Astrocyte of the cerebellum (primary cell): ENCODE results near the gene GTF2F2.

ENCODE experiments used
- DNase-seq: peaks from one replicate; pipeline ENCODE4 v3.0.0-alpha.2; 2011; ENCODE audit warnings: low read depth
- H3K4me3 ChIP-seq: 2 replicates; pipeline ENCODE4 v1.5.1; 2011; ENCODE audit warnings: mild to moderate bottlenecking, low read depth, low read length, moderate library complexity
- in situ Hi-C: cut with HindIII; loops from 2 replicates; pipeline ENCODE4 v1.10.0; 2017; ENCODE audit warnings: low sequenced_read_pairs
- TF ChIP-seq, protein P1 (sequence below): IDR thresholded peaks from 2 replicates; pipeline ENCODE4 v1.5.1; 2012; ENCODE audit warnings: low read length, low read depth, moderate library complexity, mild to moderate bottlenecking; ENCODE audit errors: missing control alignments

GTF2F2 gene

DNA sequence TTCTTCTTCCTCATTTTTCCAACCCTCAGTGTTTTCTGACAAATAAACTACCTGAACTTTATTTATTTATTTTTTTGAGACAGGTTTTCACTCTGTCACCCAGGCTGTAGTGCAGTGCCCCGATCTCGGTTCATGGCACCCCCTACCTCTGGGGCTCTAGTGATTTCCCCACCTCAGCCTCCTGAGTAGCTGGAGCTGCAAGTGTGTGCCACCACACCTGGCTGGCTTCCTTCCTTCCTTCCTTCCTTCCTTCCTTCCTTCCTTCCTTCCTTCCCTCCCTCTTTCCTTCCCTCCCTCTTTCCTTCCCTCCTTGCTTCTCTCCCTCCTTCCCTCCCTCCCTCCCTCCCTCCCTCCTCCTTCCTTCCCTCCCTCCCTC, 48.2 kb downstream of the GTF2F2 start:
- in situ Hi-C loops, result no loop called here
- TF ChIP-seq, protein P1, sequence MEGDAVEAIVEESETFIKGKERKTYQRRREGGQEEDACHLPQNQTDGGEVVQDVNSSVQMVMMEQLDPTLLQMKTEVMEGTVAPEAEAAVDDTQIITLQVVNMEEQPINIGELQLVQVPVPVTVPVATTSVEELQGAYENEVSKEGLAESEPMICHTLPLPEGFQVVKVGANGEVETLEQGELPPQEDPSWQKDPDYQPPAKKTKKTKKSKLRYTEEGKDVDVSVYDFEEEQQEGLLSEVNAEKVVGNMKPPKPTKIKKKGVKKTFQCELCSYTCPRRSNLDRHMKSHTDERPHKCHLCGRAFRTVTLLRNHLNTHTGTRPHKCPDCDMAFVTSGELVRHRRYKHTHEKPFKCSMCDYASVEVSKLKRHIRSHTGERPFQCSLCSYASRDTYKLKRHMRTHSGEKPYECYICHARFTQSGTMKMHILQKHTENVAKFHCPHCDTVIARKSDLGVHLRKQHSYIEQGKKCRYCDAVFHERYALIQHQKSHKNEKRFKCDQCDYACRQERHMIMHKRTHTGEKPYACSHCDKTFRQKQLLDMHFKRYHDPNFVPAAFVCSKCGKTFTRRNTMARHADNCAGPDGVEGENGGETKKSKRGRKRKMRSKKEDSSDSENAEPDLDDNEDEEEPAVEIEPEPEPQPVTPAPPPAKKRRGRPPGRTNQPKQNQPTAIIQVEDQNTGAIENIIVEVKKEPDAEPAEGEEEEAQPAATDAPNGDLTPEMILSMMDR, result no peak
- H3K4me3 ChIP-seq, result no peak overlapping the region
- DNase-seq, result no peak

DNA sequence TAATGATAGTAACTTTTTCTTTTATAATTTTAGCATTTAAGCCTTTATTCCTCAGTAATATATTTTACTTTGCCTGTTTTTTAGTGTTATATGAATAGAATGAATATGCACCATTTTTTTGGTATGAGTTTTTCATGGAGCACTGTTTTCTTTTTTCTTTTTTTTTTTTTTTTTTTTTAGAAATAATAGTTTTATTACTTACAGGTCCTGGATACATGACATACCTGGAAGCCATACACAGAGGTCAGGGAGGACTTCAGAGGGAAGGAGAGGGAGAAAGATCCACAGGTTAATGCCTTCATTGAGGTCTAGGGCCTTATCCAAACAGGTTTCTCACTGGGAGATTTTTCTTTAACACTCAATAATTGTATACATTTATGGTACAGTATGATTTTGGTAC, 54.2 kb downstream of the GTF2F2 start:
- TF ChIP-seq, protein P1, result no peak
- in situ Hi-C loops, result no loop called here
- no peak overlapping the region for H3K4me3 ChIP-seq
- DNase-seq, result no peak

DNA sequence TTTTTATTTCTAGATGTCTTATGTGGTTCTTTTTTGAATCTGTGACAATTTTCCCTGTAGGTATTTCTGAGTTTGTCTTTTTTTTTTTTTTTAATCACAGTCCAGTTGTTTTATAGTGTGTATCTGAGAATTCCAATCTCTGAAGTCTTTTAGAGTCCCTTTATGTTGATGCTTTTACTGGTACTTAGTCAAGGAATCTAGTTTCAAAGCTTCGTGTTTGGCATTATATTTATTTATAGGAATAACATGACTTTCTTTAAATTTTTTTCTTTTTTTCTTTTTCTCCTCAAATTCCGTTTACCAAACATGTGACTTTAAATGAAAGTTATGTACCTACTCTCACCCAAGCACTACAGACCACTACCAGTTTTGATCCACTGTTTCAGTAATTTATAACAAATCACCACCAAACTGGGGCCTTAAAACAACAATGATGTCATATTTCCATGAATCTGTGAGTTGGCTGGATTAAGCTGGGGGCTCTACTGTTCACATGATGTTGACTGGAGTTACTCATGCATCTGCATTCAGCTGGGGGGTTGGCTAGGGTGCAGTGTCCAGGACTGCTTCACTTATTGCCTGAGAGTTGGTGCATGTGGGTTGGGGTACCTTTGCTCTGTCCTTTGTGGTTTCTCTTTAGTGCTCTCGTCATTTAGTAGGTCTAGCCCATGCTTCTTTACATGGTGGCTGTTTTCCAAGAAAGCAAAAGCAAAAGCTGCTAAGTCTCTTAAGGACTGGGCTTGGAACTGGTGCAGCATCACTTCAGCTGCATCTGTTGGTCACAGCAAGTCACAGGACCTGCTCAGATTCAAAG, 58.2 kb downstream of the GTF2F2 start:
- peak; percentile 46 for DNase-seq
- H3K4me3 ChIP-seq, result no peak overlapping the region
- TF ChIP-seq, protein P1, result no peak
- in situ Hi-C loops, result loop anchor here (5.0 kb wide), 1 partner anchor 69 kb away; no protein-coding TSS in a partner anchor

DNA sequence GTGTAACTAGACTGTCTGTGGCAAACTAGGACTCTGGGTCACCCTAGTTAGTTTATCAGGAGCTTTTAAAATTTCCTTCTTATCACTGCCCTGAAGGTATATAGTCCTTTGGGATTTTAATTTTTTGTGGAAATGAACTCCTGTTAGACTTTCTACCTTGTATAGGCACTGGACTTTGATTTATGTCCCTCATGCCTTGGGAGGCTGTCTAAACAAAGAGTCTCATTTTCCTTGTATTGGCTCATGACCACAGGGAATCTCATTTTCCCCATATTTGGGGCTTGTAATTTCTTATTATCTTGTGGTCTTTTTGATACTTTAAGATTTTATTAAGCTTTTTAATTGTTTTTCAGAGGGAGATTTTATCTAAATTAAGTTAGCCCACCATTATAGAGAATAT, 59.1 kb downstream of the GTF2F2 start:
- no peak overlapping the region for H3K4me3 ChIP-seq
- in situ Hi-C loops, result loop anchor here (5.0 kb wide), 1 partner anchor 68 kb away; no protein-coding TSS in a partner anchor
- TF ChIP-seq, protein P1, result no peak
- peak; percentile 36 for DNase-seq

DNA sequence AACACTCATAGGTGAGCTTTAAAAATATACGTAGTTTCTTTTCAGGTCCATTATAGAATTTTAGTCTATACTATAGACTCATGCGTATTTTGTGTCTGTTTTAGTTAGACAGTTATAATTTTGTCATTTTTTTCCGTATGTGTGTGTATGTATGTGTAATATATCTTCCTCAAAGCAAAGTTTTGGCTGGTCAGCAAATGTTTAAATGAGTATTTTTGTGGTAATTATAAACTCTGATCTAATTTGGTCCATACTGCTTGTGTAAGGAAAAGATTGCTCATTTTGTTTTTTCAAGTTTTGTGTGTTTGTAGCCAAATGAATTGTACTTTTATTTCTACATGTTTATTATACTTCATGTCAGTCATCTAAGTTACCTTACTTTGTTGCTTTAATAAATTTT, 60.0 kb downstream of the GTF2F2 start:
- no peak for DNase-seq
- no peak overlapping the region for H3K4me3 ChIP-seq
- TF ChIP-seq, protein P1, result no peak
- in situ Hi-C loops, result no loop called here

DNA sequence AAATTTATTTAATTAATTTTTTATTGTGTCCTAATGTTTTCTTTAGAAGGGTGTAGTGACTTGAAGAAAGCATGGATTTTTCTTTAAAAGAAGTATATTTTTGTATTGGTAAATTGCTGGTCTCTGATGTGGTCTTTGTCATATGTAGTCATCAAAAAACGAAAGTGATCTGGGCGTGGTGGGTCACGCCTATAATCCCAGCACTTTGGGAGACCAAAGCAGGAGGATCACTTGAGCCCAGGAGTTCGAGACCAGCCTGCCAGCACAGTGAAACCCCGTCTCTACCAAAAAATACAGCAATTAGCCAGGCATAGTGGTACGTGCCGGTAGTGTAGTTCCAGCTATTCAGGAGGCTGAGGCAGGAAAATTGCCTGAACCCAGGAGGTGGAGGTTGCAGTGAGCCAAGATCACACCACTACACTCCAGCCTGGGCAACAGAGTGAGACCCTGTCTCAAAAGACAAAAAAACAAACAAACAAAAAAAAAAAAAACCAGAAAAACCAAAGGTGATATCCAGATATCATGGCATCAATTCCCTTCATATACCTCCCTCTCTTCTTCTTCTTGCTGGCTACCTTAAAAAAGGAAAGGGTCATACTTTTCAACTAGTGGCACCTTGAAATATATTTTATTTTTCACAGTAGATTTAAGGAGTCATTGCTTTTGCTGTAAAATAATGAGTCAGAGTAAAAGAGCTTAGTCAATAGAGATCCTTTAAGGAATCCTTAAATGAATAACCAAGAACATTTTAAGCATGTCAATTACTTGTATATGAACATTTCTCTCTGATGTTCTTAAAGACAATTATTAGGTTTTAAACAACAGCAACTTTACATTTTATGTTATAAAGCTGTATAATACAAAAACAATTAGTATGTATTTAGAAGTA, 60.6 kb downstream of the GTF2F2 start:
- in situ Hi-C loops, result no loop called here
- DNase-seq, result no peak
- TF ChIP-seq, protein P1, result no peak
- no peak overlapping the region for H3K4me3 ChIP-seq
